Psoas muscle (tissue), 8 donors: ENCODE results near the gene AKT3. TPM values are rescaled to one million over a fixed set of nuclear protein-coding genes. Genes with fewer than 3 reads are reported as not detected.

Experiments
- ATAC-seq, 4 donors: fragments of 200-7000 bp; cut with Tn5 transposase; one replicate each; pipeline ENCODE4 v1.9.1; 2020; ENCODE audit warnings: moderate library complexity in 3 of 4, mild to moderate bottlenecking in 2 of 4
- DNase-seq, 2 donors: peaks; one replicate each; pipeline ENCODE4 v3.0.0-alpha.2; 2020
- H3K27ac ChIP-seq: fragments of 200-600 bp; one replicate; pipeline ENCODE4 v1.8.0; 2022
- H3K27me3 ChIP-seq, 3 donors: fragments of 200-600 bp in 1 of 3; one replicate each; pipeline versions ENCODE4 v1.6.1 to v1.8.0; 2013 to 2022; ENCODE audit warnings: low read length in 2 of 3, mild to moderate bottlenecking in 2 of 3, moderate library complexity in 1 of 3; ENCODE audit not compliant: insufficient read depth in 3 of 3
- H3K36me3 ChIP-seq, 2 donors: fragments of 200-600 bp in 1 of 2; one replicate each; pipeline versions ENCODE4 v1.6.1 to v1.8.0; 2013 to 2022; ENCODE audit warnings: low read depth in 1 of 2, mild to moderate bottlenecking in 1 of 2, moderate library complexity in 1 of 2; ENCODE audit not compliant: insufficient read depth in 1 of 2
- H3K4me1 ChIP-seq: fragments of 200-600 bp; one replicate; pipeline ENCODE4 v1.8.0; 2022
- H3K4me3 ChIP-seq: fragments of 200-600 bp; one replicate; pipeline ENCODE4 v1.8.0; 2022; ENCODE audit warnings: mild to moderate bottlenecking
- H3K9me3 ChIP-seq: fragments of 200-600 bp; one replicate; pipeline ENCODE4 v1.8.0; 2022
- WGBS, 3 donors: extraction: QIAGEN DNeasy Blood & Tissue Kit; methylation state at CpG; one replicate each; pipeline versions ENCODE4 v1.1.6 to v1.1.7; 2013; 5-methylcytosine and 5-hydroxymethylcytosine counted together
- intact Hi-C, 2 donors: fragments of 100-400 bp; cut with DNase I; formaldehyde crosslinking; loops; one replicate each; pipeline versions ENCODE4 v1.11.0 to v1.14.2; 2022
- polyA plus RNA-seq, 3 donors: library from polyadenylated mRNA; stranded (reverse); fragments of 200-250 nt; gene quantifications; one replicate each; pipeline ENCODE4 v1.2.3, GENCODE V29; 2013
- total RNA-seq, 4 donors: library from RNA; stranded (reverse); fragmentation: NEBNext Ultra II Directional in 2 of 4; extraction: Animal tissue kit (Norgen Biotek cat#: 25700) in 2 of 4; gene quantifications; one replicate each; pipeline versions ENCODE4 v1.2.1 to v1.2.4, GENCODE V29; 2021 to 2023
- TF ChIP-seq, protein P1 (sequence below): fragments of 200-600 bp; IDR thresholded peaks from one replicate; pipeline ENCODE4 v1.8.0; 2022; ENCODE audit warnings: antibody characterized with exemption
- donor health status: healthy with polysubstance abuse.
- donor health status: DM: no; HTN: no; CAD: no; lungs with moderate emphysema.
- donor health status: Bipolar disorder and iron deficiency.
- donor health status: healthy.
- donor health status: DM: yes; HTN: yes; CAD: no.
- donor health status: DM: no; HTN: no; CAD: no.
- donor health status: DM: no; HTN: no; CAD: no.
- donor health status: DM: yes; HTN: yes; CAD: no.

Gene AKT3
- total and polyA plus RNA-seq, 7 donors = 3.3 to 25.1 (median 9.8) TPM

DNA sequence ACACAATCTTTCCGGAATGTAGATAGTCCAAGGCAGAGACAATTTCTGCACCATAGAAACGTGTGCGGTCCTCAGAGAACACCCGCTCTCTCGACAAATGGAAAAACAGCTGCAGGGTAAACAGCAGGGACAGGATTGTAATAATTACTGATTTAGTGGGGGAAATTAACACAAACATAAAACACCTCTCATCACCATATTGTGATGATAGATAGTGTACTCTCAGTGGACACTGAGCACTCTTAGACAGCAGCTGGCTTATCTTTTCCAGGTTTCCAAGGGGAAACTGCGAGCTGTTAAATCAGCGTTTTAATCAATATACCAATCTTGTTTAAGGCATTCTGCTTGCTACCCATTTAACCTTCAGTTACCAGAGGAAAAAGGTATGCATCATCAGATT, 277.1 kb downstream of the AKT3 start:
- H3K9me3 ChIP-seq = no peaks in the 10 kb centered on the region
- H3K4me3 ChIP-seq = no peak overlapping the region
- no peaks in the 10 kb centered on the region for H3K36me3 ChIP-seq
- 87 to 91% (median 89%) methylated on average over 7 of the region's 7 CpGs for WGBS, 3 donors
- H3K4me1 ChIP-seq = no peaks in the 10 kb centered on the region
- H3K27ac ChIP-seq = no peak overlapping the region
- intact Hi-C loops = no loop called here
- DNase-seq (no peak), ATAC-seq (no peak)
- no peaks in the 10 kb centered on the region for H3K27me3 ChIP-seq
- TF ChIP-seq, protein P1, sequence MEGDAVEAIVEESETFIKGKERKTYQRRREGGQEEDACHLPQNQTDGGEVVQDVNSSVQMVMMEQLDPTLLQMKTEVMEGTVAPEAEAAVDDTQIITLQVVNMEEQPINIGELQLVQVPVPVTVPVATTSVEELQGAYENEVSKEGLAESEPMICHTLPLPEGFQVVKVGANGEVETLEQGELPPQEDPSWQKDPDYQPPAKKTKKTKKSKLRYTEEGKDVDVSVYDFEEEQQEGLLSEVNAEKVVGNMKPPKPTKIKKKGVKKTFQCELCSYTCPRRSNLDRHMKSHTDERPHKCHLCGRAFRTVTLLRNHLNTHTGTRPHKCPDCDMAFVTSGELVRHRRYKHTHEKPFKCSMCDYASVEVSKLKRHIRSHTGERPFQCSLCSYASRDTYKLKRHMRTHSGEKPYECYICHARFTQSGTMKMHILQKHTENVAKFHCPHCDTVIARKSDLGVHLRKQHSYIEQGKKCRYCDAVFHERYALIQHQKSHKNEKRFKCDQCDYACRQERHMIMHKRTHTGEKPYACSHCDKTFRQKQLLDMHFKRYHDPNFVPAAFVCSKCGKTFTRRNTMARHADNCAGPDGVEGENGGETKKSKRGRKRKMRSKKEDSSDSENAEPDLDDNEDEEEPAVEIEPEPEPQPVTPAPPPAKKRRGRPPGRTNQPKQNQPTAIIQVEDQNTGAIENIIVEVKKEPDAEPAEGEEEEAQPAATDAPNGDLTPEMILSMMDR = no peak

DNA sequence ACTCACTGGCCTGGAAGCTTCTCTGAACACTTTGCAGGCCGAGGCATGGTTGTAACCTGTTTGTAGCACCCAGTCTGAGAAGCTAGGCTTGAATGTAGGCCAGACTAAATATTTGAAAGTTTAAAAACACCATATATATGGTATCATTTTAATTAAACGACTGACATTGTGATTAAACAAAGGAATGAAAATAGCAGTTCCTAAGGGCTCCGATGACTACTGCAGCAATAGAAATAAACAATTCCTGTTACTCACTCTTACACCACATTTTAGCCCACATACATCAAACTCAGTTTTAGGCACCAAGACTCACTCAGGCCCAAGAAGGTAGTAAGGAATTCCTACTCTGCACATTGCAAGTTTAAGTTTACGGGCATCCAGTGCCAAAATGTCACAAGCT, 281.2 kb downstream of the AKT3 start:
- TF ChIP-seq, protein P1 = no peak
- intact Hi-C loops = no loop called here
- no peaks in the 10 kb centered on the region for H3K27me3 ChIP-seq
- DNase-seq (no peak), ATAC-seq (no peak)
- H3K4me3 ChIP-seq = no peak overlapping the region
- no peak overlapping the region for H3K27ac ChIP-seq
- no peaks in the 10 kb centered on the region for H3K9me3 ChIP-seq
- 92 to 95% (median 94%) methylated on average over 4 of the region's 4 CpGs for WGBS, 3 donors
- no peaks in the 10 kb centered on the region for H3K4me1 ChIP-seq
- H3K36me3 ChIP-seq = no peaks in the 10 kb centered on the region

DNA sequence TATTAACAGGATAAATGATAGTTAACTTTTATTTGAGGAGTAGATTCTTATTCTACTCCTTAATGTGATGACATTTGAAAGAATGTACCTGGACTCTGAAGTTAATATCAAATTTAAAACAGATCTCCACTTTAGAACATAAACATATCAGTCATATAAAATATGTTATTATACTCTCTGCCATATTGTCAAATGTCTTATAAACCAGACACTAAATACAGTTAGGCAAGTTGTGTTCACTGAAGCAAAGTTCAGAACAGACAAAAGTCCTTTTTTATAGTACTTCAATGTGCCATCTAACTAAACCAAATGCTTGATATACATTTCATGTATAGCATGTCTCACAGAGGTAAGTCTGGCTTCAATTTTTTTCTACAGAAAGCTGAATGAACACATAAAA, 285.2 kb downstream of the AKT3 start:
- ATAC-seq (no peak), DNase-seq (no peak)
- Histone ChIP-seq H3K27me3 (no peaks in the 10 kb centered on the region), H3K4me3 (no peak overlapping the region), H3K27ac (no peak overlapping the region), H3K9me3 (no peaks in the 10 kb centered on the region), H3K4me1 (no peaks in the 10 kb centered on the region), H3K36me3 (no peaks in the 10 kb centered on the region)
- intact Hi-C loops = no loop called here
- TF ChIP-seq, protein P1 = no peak

DNA sequence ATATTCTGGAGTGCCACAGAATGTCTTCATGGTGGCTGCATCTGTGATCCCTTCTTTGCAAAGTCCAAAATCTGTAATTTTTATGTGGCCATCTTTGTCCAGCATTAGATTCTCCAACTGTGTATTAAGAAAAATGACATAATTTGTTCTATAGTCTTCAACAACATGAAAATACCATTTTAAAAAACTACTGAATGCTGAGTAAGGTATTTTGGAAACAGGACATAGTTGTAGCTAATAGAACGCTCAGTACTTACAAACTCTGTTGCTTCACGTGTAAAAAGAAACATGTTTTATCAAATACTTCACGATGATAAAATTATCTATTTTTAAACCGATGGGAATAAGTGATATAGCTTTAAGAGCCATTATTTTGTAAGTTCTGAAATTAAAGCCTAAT, 286.3 kb downstream of the AKT3 start:
- intact Hi-C loops = no loop called here
- Histone ChIP-seq H3K27me3 (no peaks in the 10 kb centered on the region), H3K36me3 (no peaks in the 10 kb centered on the region), H3K9me3 (no peaks in the 10 kb centered on the region), H3K27ac (no peak overlapping the region), H3K4me3 (no peak overlapping the region), H3K4me1 (no peaks in the 10 kb centered on the region)
- ATAC-seq = no peak
- WGBS, 3 donors = 91 to 93% (median 91%) methylated on average over 4 of the region's 4 CpGs
- DNase-seq = no peak
- TF ChIP-seq, protein P1 = no peak

DNA sequence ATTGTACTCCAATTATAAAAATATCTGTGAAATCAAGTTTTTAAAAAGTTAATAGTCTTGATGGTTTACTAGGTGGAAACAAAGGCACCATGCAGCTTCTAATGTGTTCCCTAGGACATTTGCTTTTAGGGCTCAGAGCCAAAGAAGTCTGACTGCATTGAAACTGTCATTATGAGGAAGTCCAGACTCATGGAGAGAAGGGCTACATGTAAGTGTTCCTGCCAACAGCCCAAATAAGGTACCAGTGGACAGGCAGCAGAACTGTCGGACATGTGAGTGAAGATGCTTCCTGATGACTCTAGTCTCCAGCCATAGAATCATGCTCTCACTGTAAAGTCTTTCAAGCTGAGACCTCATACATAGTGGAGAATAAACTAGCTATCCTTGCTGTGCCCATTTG, 287.6 kb downstream of the AKT3 start:
- Histone ChIP-seq H3K27me3 (no peaks in the 10 kb centered on the region), H3K9me3 (no peaks in the 10 kb centered on the region), H3K27ac (no peak overlapping the region), H3K4me1 (no peaks in the 10 kb centered on the region), H3K4me3 (no peak overlapping the region), H3K36me3 (no peaks in the 10 kb centered on the region)
- ATAC-seq = no peak
- 93 to 98% (median 95%) methylated on average over 1 of the region's 1 CpG for WGBS, 3 donors
- no peak for DNase-seq
- intact Hi-C loops = no loop called here
- TF ChIP-seq, protein P1 = no peak
